T47D (cell line): Measurements from ENCODE around the gene SH2D5.
"Not testable (repeated sequence)": the region's sequence is repeated elsewhere in the genome, so short reads cannot be mapped to it uniquely, and the experiment has no call there.

Source experiments
- DNase-seq, 2 experiments: peaks; one replicate each; pipeline versions ENCODE4 v3.0.0 to v3.0.0-alpha.2; 2011 to 2012; ENCODE audit warnings: low read depth in 1 of 2, low spot score in 1 of 2
- JUND ChIP-seq: IDR thresholded peaks from 2 replicates; pipeline ENCODE4 v1.6.1; 2012; ENCODE audit warnings: low read depth
- in situ Hi-C: cut with HindIII; loops from 2 replicates; pipeline ENCODE4 v1.10.0; 2016; ENCODE audit warnings: low sequenced_read_pairs, low pct_unique_long_range_greater_than_20kb

The SH2D5 gene

GRCh38 chr1:20725189-20726117, 7.0 kb downstream of the SH2D5 start:
- in situ Hi-C loops: no loop called here
- TF ChIP-seq JUND: no peak
- DNase-seq: no peak

- DNase-seq: no peak
- in situ Hi-C loops: no loop called here
- TF ChIP-seq JUND: no peak
These were observed 7.9 kb downstream of the SH2D5 start for GRCh38 chr1:20724364-20725188.

GRCh38 chr1:20723537-20724363, 8.8 kb downstream of the SH2D5 start:
- in situ Hi-C loops: no loop called here
- no peak for DNase-seq
- no peak for TF ChIP-seq JUND

GRCh38 chr1:20723159-20723536, 9.4 kb downstream of the SH2D5 start:
- no peak for DNase-seq
- no peak for TF ChIP-seq JUND
- in situ Hi-C loops: no loop called here

- no peak for DNase-seq
- in situ Hi-C loops: no loop called here
- no peak for TF ChIP-seq JUND
These were observed 11.1 kb downstream of the SH2D5 start for GRCh38 chr1:20721117-20722061.

GRCh38 chr1:20720631-20721091, 11.8 kb downstream of the SH2D5 start:
- DNase-seq: no peak
- TF ChIP-seq JUND: no peak
- in situ Hi-C loops: no loop called here

- TF ChIP-seq JUND: no peak
- no peak for DNase-seq
- in situ Hi-C loops: no loop called here
These were observed 12.5 kb downstream of the SH2D5 start for GRCh38 chr1:20719871-20720620.

- TF ChIP-seq JUND: no peak
- in situ Hi-C loops: no loop called here
- no peak for DNase-seq
These were observed 13.2 kb downstream of the SH2D5 start for GRCh38 chr1:20719261-20719660.

GRCh38 chr1:20718343-20718882, 14.1 kb downstream of the SH2D5 start:
- in situ Hi-C loops, DNase-seq: not testable (repeated sequence)

GRCh38 chr1:20717452-20718342, 14.8 kb downstream of the SH2D5 start, which contains the start of gene KIF17:
KIF17 (minus strand) TSS chr1:20718007; CDS start chr1:20717706, 301 bp downstream.
- in situ Hi-C loops: no loop called here
- TF ChIP-seq JUND: no peak
- peak; percentile 58 to 74 for DNase-seq
